KMS-11 (cell line): Measurements from ENCODE around the gene RASSF4.
"Not testable (repeated sequence)": the region's sequence is repeated elsewhere in the genome, so short reads cannot be mapped to it uniquely, and the experiment has no call there.

Experiments used
- H2AFZ ChIP-seq: fragments of 200-600 bp; sonication (generic); 2 replicates; pipeline ENCODE4 v1.6.1; 2016; ENCODE audit warnings: antibody characterized with exemption, mixed run types, low read depth
- H3K27ac ChIP-seq: fragments of 200-600 bp; sonication (generic); 2 replicates; pipeline ENCODE4 v1.6.1; 2016; ENCODE audit warnings: mild to moderate bottlenecking, mixed run types
- H3K27me3 ChIP-seq: fragments of 200-600 bp; sonication (generic); 2 replicates; pipeline ENCODE4 v1.6.1; 2017; ENCODE audit warnings: mild to moderate bottlenecking, low read depth, mixed run types, moderate library complexity; ENCODE audit not compliant: insufficient read depth
- H3K36me3 ChIP-seq: fragments of 200-600 bp; sonication (generic); 2 replicates; pipeline ENCODE4 v1.6.1; 2017; ENCODE audit warnings: mild to moderate bottlenecking, mixed run types; ENCODE audit not compliant: insufficient read depth
- H3K4me1 ChIP-seq: fragments of 200-600 bp; sonication (generic); 2 replicates; pipeline ENCODE4 v1.6.1; 2016; ENCODE audit warnings: mild to moderate bottlenecking, low read depth, mixed run types; ENCODE audit not compliant: poor library complexity, severe bottlenecking
- H3K4me2 ChIP-seq: fragments of 200-600 bp; sonication (generic); 2 replicates; pipeline ENCODE4 v1.7.0; 2016; ENCODE audit warnings: mild to moderate bottlenecking, mixed run types
- H3K4me3 ChIP-seq: fragments of 200-600 bp; sonication (generic); IDR thresholded peaks from 2 replicates; pipeline ENCODE4 v1.6.1; 2017; ENCODE audit warnings: low read depth, low read length, mixed read lengths; ENCODE audit not compliant: insufficient read depth
- H3K79me2 ChIP-seq: fragments of 200-600 bp; sonication (generic); 2 replicates; pipeline ENCODE4 v1.6.1; 2016; ENCODE audit warnings: low read depth, mixed run types; ENCODE audit not compliant: insufficient read depth
- H3K9ac ChIP-seq: fragments of 200-600 bp; sonication (generic); 2 replicates; pipeline ENCODE4 v1.6.1; 2016; ENCODE audit warnings: mild to moderate bottlenecking, mixed run types
- H4K20me1 ChIP-seq: fragments of 200-600 bp; sonication (generic); 2 replicates; pipeline ENCODE4 v1.6.1; 2016; ENCODE audit warnings: mild to moderate bottlenecking, mixed run types; ENCODE audit not compliant: insufficient read depth
- CTCF ChIP-seq: fragments of 200-600 bp; sonication (generic); conservative IDR thresholded peaks from 2 replicates; pipeline ENCODE4 v1.6.1; 2017; ENCODE audit warnings: low read depth, mild to moderate bottlenecking, antibody characterized with exemption, low read length, moderate library complexity, mixed read lengths

RASSF4 gene

GRCh38 chr10:45006276-45007030 is 46.9 kb downstream of the RASSF4 start:
- Histone ChIP-seq H3K9ac (no peak overlapping the region), H3K27me3 (no peaks in the 10 kb centered on the region), H3K27ac (no peak overlapping the region), H3K4me1 (peaks cover 12% of the 10 kb centered on the region), H2AFZ (no peak overlapping the region), H3K4me3 (no peak overlapping the region), H3K79me2 (peaks cover 21% of the 10 kb centered on the region), H3K36me3 (no peaks in the 10 kb centered on the region), H3K4me2 (no peak overlapping the region), H4K20me1 (no peaks in the 10 kb centered on the region)
- TF ChIP-seq CTCF, result no peak

GRCh38 chr10:45008524-45009161 is 49.0 kb downstream of the RASSF4 start:
- no peaks in the 10 kb centered on the region for H3K79me2 ChIP-seq
- H2AFZ ChIP-seq, result no peak overlapping the region

GRCh38 chr10:45014557-45014956 is 55.0 kb downstream of the RASSF4 start:
- not testable (repeated sequence) for H3K4me3 ChIP-seq, H3K4me2 ChIP-seq, H2AFZ ChIP-seq, H3K79me2 ChIP-seq, H3K27ac ChIP-seq, H3K36me3 ChIP-seq, H3K9ac ChIP-seq, H3K4me1 ChIP-seq, H3K27me3 ChIP-seq, H4K20me1 ChIP-seq

More at GRCh38 chr10:45008524-45009161, 49.0 kb downstream of the RASSF4 start:
- H4K20me1 ChIP-seq, result no peaks in the 10 kb centered on the region
- H3K4me1 ChIP-seq, result no peaks in the 10 kb centered on the region
- H3K4me2 ChIP-seq, result no peak overlapping the region
- peak; percentile 90 for TF ChIP-seq CTCF
- H3K27me3 ChIP-seq, result no peaks in the 10 kb centered on the region
- H3K4me3 ChIP-seq, result no peak overlapping the region
- H3K36me3 ChIP-seq, result no peaks in the 10 kb centered on the region
- no peak overlapping the region for H3K9ac ChIP-seq
- no peak overlapping the region for H3K27ac ChIP-seq

- H3K9ac ChIP-seq, result no peak overlapping the region
- no peak overlapping the region for H3K4me3 ChIP-seq
- H3K27me3 ChIP-seq, result no peaks in the 10 kb centered on the region
- no peaks in the 10 kb centered on the region for H4K20me1 ChIP-seq
- H3K36me3 ChIP-seq, result no peaks in the 10 kb centered on the region
- no peaks in the 10 kb centered on the region for H3K4me1 ChIP-seq
- TF ChIP-seq CTCF, result no peak
- H3K4me2 ChIP-seq, result no peak overlapping the region
- no peak overlapping the region for H3K27ac ChIP-seq
- no peaks in the 10 kb centered on the region for H3K79me2 ChIP-seq
- H2AFZ ChIP-seq, result no peak overlapping the region
Measured at GRCh38 chr10:45015590-45015989, 56.0 kb downstream of the RASSF4 start.

GRCh38 chr10:45023426-45023825 is 63.8 kb downstream of the RASSF4 start:
- H4K20me1 ChIP-seq, result no peaks in the 10 kb centered on the region
- no peak overlapping the region for H3K4me2 ChIP-seq
- H3K79me2 ChIP-seq, result no peaks in the 10 kb centered on the region
- H2AFZ ChIP-seq, result no peak overlapping the region
- H3K36me3 ChIP-seq, result no peaks in the 10 kb centered on the region
- no peaks in the 10 kb centered on the region for H3K4me1 ChIP-seq
- no peaks in the 10 kb centered on the region for H3K27me3 ChIP-seq
- no peak overlapping the region for H3K27ac ChIP-seq
- H3K9ac ChIP-seq, result no peak overlapping the region
- no peak overlapping the region for H3K4me3 ChIP-seq
- TF ChIP-seq CTCF, result no peak
